Mesothelial cell of epicardium (in vitro differentiated cells): Measurements from ENCODE around the gene XRCC1. TPM values are rescaled to one million over a fixed set of nuclear protein-coding genes. Genes with fewer than 3 reads are reported as not detected.
"Not testable (repeated sequence)": the region's sequence is repeated elsewhere in the genome, so short reads cannot be mapped to it uniquely, and the experiment has no call there.

Experiments used
- DNase-seq, 2 experiments: peaks; one replicate each; pipeline ENCODE4 v3.0.0; 2021; ENCODE audit warnings: low spot score in 2 of 2; ENCODE audit not compliant: unreplicated experiment in 2 of 2
- H3K27ac Mint-ChIP-seq: 2 replicates; pipeline ENCODE4 v1.8.0; 2021; ENCODE audit warnings: mixed read lengths
- H3K27me3 Mint-ChIP-seq: 2 replicates; pipeline ENCODE4 v1.8.0; 2021; ENCODE audit warnings: low read depth, mixed read lengths
- H3K36me3 Mint-ChIP-seq: 2 replicates; pipeline ENCODE4 v1.8.0; 2021; ENCODE audit warnings: mixed read lengths
- H3K4me1 Mint-ChIP-seq: 2 replicates; pipeline ENCODE4 v1.8.0; 2021; ENCODE audit warnings: mixed read lengths
- H3K4me3 Mint-ChIP-seq: 2 replicates; pipeline ENCODE4 v1.8.0; 2021; ENCODE audit warnings: mild to moderate bottlenecking, moderate library complexity, mixed read lengths
- H3K9me3 Mint-ChIP-seq: 2 replicates; pipeline ENCODE4 v1.8.0; 2021; ENCODE audit warnings: mixed read lengths
- total RNA-seq: library from RNA; stranded (reverse); gene quantifications from 3 replicates; pipeline ENCODE4 v1.2.1, GENCODE V29; 2021
- TF ChIP-seq, protein P1 (sequence below): fragments of 200-600 bp; sonication (generic); IDR thresholded peaks from one replicate; pipeline ENCODE4 v1.5.0; 2021; ENCODE audit warnings: antibody characterized with exemption; ENCODE audit not compliant: unreplicated experiment

XRCC1 gene
- total RNA-seq, 1 donor from 2014 or later = 56.1 TPM

DNA sequence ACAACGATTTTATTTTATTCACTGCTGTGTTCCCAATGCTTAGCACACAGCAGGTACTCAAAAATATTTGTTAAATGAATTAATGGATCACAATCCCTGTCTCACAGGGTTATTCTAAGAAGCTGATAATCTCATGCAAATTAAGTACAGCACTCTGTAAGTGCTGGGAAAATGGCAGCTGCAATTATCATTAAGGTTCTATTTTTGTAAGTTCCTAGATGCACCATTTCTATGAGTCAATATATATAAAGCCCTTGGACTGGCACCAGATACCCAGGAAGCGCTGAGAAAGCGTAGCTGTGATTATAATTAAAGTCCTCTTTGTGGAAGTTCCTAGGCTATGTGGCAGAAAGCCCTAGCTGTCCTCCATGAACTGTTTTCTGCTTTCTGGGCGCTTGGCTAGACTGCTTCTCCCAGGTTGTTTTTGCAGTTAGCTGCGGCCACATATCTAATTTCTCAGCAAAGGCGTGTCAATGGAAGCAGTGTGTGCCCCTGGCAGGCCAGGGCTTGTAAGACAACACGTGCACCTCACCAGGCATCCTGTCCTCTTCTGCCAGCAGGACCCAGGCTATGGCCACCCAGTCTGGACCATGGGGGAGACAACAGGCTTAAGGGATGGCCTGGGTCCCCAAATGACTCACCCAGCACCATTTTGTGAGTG lies 31.4 kb upstream of the XRCC1 start:
- Mint-ChIP-seq H3K4me1 (no peaks in the 10 kb centered on the region), H3K27me3 (no peaks in the 10 kb centered on the region), H3K36me3 (peaks cover 20% of the 10 kb centered on the region), H3K27ac (peak overlapping the region; percentile 12), H3K9me3 (no peaks in the 10 kb centered on the region), H3K4me3 (no peak overlapping the region)
- DNase-seq = no peak
- TF ChIP-seq, protein P1, sequence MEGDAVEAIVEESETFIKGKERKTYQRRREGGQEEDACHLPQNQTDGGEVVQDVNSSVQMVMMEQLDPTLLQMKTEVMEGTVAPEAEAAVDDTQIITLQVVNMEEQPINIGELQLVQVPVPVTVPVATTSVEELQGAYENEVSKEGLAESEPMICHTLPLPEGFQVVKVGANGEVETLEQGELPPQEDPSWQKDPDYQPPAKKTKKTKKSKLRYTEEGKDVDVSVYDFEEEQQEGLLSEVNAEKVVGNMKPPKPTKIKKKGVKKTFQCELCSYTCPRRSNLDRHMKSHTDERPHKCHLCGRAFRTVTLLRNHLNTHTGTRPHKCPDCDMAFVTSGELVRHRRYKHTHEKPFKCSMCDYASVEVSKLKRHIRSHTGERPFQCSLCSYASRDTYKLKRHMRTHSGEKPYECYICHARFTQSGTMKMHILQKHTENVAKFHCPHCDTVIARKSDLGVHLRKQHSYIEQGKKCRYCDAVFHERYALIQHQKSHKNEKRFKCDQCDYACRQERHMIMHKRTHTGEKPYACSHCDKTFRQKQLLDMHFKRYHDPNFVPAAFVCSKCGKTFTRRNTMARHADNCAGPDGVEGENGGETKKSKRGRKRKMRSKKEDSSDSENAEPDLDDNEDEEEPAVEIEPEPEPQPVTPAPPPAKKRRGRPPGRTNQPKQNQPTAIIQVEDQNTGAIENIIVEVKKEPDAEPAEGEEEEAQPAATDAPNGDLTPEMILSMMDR = no peak

DNA sequence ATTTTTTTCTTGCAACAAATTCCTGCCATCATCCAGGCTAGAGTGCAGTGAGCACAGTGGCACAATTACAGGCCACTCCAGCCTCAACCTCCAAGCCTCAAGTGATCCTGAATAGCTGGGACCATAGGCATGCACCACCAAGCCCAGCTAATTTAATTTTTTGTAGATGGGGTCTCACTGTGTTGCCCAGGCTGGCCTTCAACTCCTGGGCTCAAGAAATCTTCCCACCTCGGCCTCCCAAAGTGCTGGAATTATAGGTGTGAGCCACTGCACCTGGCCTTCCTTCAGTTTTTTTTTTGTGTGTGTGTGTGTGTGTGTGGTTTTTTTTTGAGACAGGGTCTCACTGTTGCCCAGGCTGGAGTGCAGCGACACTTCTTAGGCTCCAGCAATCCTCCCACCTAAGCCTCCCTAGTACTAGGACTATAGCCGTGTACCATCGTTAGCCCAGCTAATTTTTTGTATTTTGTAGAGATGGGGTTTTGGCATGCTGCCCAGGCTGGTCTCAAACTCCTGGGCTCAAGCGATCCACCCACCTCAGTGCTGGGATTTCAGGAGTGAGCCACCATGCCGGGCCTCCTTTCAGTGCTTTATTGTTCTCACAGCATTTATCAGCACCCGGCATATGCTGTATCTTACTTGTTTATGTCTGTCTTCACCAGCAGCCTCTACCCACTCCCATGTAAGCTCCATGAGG lies 30.7 kb upstream of the XRCC1 start:
- no peaks in the 10 kb centered on the region for H3K4me1 Mint-ChIP-seq
- no peaks in the 10 kb centered on the region for H3K27me3 Mint-ChIP-seq

DNA sequence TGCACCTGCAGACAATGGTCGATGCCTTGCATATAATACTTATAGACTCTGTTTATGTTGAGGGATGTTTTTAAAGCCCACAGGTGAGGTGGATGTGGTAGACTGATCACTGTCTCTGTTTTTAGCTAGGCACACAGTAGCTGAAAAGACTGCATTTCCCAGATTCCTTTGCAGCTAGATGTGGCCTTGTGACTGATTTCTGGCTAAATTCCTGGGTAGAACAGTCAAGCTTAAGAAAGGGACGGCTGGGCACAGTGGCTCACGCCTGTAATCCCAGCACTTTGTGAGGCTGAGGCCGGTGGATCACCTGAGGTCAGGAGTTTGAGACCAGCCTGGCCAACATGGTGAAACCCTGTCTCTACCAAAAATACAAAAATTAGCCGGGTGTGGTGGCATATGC lies 25.0 kb upstream of the XRCC1 start:
- not testable (repeated sequence) for H3K27ac Mint-ChIP-seq, H3K27me3 Mint-ChIP-seq, H3K4me3 Mint-ChIP-seq, H3K36me3 Mint-ChIP-seq, DNase-seq, H3K9me3 Mint-ChIP-seq
- peaks cover 20% of the 10 kb centered on the region for H3K4me1 Mint-ChIP-seq

More for the DNA sequence above, 30.7 kb upstream of the XRCC1 start:
- Mint-ChIP-seq H3K36me3 (peaks cover 19% of the 10 kb centered on the region), H3K9me3 (no peaks in the 10 kb centered on the region), H3K27ac (no peak overlapping the region), H3K4me3 (no peak overlapping the region)
- TF ChIP-seq, protein P1 = no peak
- DNase-seq = no peak

DNA sequence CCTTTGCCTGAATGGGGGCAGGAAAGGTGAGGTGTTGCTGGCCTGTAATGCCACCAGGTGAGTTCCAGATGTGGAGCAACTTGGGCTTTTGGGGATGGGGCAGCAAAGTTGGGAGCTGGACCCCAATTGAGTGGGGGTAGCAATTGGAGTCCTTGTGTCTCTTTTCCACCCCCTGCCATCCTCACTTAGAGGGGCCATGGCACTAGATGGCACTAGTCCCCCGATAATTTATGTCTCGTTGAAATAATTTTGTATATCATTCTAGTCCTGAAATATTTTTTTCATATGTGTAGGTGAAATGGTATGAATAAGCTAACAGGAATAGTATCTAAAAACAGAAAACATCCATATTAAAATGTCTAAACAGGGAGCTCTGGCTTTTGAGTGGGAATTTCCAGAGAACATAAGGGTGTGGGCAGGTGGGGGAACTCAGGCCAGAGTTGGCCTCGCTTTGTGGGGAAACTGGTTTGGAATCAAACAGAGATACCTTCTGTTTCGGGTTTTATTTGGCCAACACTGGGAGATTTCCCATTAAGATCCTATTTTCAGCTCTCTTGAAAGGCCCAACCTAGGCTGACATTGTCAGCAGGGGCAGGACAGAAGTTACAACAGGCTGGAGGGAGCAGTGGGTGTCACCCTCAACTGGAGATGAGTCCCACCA lies 24.4 kb upstream of the XRCC1 start:
- TF ChIP-seq, protein P1 = no peak
- H3K4me3 Mint-ChIP-seq = no peak overlapping the region
- no peak overlapping the region for H3K27ac Mint-ChIP-seq
- no peaks in the 10 kb centered on the region for H3K27me3 Mint-ChIP-seq
- DNase-seq = no peak
- H3K36me3 Mint-ChIP-seq = peaks cover 5% of the 10 kb centered on the region
- H3K9me3 Mint-ChIP-seq = no peaks in the 10 kb centered on the region
- peaks cover 20% of the 10 kb centered on the region for H3K4me1 Mint-ChIP-seq

DNA sequence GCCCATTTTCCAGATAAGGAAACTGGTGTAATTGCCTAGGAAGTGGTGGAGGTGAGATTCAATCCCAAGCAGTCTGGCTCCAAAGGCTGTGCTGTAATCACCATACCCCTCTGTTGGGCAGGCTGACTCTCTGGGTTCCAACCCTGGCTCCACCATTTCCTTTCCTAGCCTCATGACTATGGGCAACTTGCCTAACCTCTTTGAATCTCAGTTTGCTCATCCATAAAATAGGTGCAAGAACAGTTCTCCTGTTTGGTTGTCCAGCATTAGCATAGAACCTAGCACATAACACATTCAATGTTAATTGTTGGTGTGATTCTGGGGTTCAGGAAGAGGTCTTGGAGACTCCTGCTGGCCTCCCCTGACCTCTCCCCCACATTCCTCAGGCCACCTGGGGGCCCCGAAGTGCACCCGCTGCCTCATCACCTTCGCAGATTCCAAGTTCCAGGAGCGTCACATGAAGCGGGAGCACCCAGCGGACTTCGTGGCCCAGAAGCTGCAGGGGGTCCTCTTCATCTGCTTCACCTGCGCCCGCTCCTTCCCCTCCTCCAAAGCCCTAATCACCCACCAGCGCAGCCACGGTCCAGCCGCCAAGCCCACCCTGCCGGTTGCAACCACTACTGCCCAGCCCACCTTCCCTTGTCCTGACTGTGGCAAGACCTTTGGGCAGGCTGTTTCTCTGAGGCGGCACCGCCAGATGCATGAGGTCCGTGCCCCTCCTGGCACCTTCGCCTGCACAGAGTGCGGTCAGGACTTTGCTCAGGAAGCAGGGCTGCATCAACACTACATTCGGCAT lies 23.3 kb upstream of the XRCC1 start:
- peaks cover 5% of the 10 kb centered on the region for H3K36me3 Mint-ChIP-seq
- H3K4me1 Mint-ChIP-seq = peaks cover 24% of the 10 kb centered on the region
- H3K27ac Mint-ChIP-seq = no peak overlapping the region
- H3K9me3 Mint-ChIP-seq = no peaks in the 10 kb centered on the region
- no peak for DNase-seq
- peak overlapping the region; percentile 4 for H3K4me3 Mint-ChIP-seq
- no peaks in the 10 kb centered on the region for H3K27me3 Mint-ChIP-seq
- TF ChIP-seq, protein P1 = no peak
